ENCODE results near the gene PIP5K1B. TPM values are rescaled to one million over a fixed set of nuclear protein-coding genes. Genes with fewer than 3 reads are reported as not detected.

Gene PIP5K1B
- total RNA-seq, 1 experiment from 2014 or later = 5.2 TPM

DNA sequence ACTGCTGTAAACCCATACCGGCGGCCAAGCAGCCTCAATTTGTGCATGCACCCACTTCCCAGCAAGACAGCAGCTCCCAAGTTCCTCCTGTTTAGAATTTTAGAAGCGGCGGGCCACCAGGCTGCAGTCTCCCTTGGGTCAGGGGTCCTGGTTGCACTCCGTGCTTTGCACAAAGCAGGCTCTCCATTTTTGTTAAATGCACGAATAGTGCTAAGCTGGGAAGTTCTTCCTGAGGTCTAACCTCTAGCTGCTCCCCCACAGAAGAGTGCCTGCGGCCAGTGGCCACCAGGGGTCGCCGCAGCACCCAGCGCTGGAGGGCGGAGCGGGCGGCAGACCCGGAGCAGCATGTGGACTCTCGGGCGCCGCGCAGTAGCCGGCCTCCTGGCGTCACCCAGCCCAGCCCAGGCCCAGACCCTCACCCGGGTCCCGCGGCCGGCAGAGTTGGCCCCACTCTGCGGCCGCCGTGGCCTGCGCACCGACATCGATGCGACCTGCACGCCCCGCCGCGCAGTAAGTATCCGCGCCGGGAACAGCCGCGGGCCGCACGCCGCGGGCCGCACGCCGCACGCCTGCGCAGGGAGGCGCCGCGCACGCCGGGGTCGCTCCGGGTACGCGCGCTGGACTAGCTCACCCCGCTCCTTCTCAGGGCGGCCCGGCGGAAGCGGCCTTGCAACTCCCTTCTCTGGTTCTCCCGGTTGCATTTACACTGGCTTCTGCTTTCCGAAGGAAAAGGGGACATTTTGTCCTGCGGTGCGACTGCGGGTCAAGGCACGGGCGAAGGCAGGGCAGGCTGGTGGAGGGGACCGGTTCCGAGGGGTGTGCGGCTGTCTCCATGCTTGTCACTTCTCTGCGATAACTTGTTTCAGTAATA lies 330.6 kb downstream of the PIP5K1B start, which contains the start of gene FXN (continued):
- TF ChIP-seq, protein P1, sequence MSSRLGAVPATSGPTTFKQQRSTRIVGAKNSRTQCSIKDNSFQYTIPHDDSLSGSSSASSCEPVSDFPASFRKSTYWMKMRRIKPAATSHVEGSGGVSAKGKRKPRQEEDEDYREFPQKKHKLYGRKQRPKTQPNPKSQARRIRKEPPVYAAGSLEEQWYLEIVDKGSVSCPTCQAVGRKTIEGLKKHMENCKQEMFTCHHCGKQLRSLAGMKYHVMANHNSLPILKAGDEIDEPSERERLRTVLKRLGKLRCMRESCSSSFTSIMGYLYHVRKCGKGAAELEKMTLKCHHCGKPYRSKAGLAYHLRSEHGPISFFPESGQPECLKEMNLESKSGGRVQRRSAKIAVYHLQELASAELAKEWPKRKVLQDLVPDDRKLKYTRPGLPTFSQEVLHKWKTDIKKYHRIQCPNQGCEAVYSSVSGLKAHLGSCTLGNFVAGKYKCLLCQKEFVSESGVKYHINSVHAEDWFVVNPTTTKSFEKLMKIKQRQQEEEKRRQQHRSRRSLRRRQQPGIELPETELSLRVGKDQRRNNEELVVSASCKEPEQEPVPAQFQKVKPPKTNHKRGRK (CRISPR knock-in tag; IDR thresholded peaks at IDR 0.05; ENCODE audit: borderline replicate concordance) = no peak
- TF ChIP-seq, protein P2, sequence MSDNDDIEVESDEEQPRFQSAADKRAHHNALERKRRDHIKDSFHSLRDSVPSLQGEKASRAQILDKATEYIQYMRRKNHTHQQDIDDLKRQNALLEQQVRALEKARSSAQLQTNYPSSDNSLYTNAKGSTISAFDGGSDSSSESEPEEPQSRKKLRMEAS (CRISPR knock-in tag; IDR thresholded peaks at IDR 0.05) = peak; percentile 68; the same call in 1 of the 2 replicates
- TF ChIP-seq ZNF219 (CRISPR knock-in tag; IDR thresholded peaks at IDR 0.05; ENCODE audit: borderline replicate concordance) (no peak), TP53 (CRISPR knock-in tag; IDR thresholded peaks at IDR 0.05) (0 out of 2 replicates have a peak, but pooled peaks have one; percentile 60), ZNF138 (CRISPR knock-in tag; conservative IDR thresholded peaks at IDR 0.05) (no peak), FOXJ3 (CRISPR knock-in tag; IDR thresholded peaks at IDR 0.05; ENCODE audit: borderline replicate concordance) (no peak), ZNF317 (CRISPR knock-in tag; IDR thresholded peaks at IDR 0.05; ENCODE audit: borderline replicate concordance, low read depth) (no peak), SMAD3 (CRISPR knock-in tag; IDR thresholded peaks at IDR 0.05; ENCODE audit: borderline replicate concordance) (no peak), MYBL2 (CRISPR knock-in tag; IDR thresholded peaks at IDR 0.05) (0 out of 2 replicates have a peak, but pooled peaks have one; percentile 62), NFYB (CRISPR knock-in tag; conservative IDR thresholded peaks at IDR 0.05; ENCODE audit: low read depth) (no peak), FOXK1 (CRISPR knock-in tag; IDR thresholded peaks at IDR 0.05) (peak; percentile 56), MXD4 (CRISPR knock-in tag; IDR thresholded peaks at IDR 0.05; ENCODE audit: borderline replicate concordance) (peak; percentile 44; the same call in 1 of the 2 replicates), ZNF263 (CRISPR knock-in tag; IDR thresholded peaks at IDR 0.05; ENCODE audit: low read depth) (no peak), SOX15 (CRISPR knock-in tag; IDR thresholded peaks at IDR 0.05) (no peak), NR1H2 (CRISPR knock-in tag; IDR thresholded peaks at IDR 0.05) (no peak), FOXP1 (CRISPR knock-in tag; IDR thresholded peaks at IDR 0.05; ENCODE audit: borderline replicate concordance) (0 out of 2 replicates have a peak, but pooled peaks have one; percentile 67), OVOL2 (CRISPR knock-in tag; IDR thresholded peaks at IDR 0.05; ENCODE audit: borderline replicate concordance) (no peak), IRF2 (CRISPR knock-in tag; IDR thresholded peaks at IDR 0.05; ENCODE audit: borderline replicate concordance, low read depth) (no peak)
- TF ChIP-seq, protein P3, sequence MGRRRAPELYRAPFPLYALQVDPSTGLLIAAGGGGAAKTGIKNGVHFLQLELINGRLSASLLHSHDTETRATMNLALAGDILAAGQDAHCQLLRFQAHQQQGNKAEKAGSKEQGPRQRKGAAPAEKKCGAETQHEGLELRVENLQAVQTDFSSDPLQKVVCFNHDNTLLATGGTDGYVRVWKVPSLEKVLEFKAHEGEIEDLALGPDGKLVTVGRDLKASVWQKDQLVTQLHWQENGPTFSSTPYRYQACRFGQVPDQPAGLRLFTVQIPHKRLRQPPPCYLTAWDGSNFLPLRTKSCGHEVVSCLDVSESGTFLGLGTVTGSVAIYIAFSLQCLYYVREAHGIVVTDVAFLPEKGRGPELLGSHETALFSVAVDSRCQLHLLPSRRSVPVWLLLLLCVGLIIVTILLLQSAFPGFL (CRISPR knock-in tag; IDR thresholded peaks at IDR 0.05; ENCODE audit: borderline replicate concordance) = no peak
- TF ChIP-seq, protein P4, sequence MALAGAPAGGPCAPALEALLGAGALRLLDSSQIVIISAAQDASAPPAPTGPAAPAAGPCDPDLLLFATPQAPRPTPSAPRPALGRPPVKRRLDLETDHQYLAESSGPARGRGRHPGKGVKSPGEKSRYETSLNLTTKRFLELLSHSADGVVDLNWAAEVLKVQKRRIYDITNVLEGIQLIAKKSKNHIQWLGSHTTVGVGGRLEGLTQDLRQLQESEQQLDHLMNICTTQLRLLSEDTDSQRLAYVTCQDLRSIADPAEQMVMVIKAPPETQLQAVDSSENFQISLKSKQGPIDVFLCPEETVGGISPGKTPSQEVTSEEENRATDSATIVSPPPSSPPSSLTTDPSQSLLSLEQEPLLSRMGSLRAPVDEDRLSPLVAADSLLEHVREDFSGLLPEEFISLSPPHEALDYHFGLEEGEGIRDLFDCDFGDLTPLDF (CRISPR knock-in tag; IDR thresholded peaks at IDR 0.05) = 0 out of 2 replicates have a peak, but pooled peaks have one; percentile 78
- TF ChIP-seq, protein P5, sequence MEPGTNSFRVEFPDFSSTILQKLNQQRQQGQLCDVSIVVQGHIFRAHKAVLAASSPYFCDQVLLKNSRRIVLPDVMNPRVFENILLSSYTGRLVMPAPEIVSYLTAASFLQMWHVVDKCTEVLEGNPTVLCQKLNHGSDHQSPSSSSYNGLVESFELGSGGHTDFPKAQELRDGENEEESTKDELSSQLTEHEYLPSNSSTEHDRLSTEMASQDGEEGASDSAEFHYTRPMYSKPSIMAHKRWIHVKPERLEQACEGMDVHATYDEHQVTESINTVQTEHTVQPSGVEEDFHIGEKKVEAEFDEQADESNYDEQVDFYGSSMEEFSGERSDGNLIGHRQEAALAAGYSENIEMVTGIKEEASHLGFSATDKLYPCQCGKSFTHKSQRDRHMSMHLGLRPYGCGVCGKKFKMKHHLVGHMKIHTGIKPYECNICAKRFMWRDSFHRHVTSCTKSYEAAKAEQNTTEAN (CRISPR knock-in tag; IDR thresholded peaks at IDR 0.05) = no peak
- TF ChIP-seq, protein P6, sequence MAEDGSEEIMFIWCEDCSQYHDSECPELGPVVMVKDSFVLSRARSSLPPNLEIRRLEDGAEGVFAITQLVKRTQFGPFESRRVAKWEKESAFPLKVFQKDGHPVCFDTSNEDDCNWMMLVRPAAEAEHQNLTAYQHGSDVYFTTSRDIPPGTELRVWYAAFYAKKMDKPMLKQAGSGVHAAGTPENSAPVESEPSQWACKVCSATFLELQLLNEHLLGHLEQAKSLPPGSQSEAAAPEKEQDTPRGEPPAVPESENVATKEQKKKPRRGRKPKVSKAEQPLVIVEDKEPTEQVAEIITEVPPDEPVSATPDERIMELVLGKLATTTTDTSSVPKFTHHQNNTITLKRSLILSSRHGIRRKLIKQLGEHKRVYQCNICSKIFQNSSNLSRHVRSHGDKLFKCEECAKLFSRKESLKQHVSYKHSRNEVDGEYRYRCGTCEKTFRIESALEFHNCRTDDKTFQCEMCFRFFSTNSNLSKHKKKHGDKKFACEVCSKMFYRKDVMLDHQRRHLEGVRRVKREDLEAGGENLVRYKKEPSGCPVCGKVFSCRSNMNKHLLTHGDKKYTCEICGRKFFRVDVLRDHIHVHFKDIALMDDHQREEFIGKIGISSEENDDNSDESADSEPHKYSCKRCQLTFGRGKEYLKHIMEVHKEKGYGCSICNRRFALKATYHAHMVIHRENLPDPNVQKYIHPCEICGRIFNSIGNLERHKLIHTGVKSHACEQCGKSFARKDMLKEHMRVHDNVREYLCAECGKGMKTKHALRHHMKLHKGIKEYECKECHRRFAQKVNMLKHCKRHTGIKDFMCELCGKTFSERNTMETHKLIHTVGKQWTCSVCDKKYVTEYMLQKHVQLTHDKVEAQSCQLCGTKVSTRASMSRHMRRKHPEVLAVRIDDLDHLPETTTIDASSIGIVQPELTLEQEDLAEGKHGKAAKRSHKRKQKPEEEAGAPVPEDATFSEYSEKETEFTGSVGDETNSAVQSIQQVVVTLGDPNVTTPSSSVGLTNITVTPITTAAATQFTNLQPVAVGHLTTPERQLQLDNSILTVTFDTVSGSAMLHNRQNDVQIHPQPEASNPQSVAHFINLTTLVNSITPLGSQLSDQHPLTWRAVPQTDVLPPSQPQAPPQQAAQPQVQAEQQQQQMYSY (CRISPR knock-in tag; IDR thresholded peaks at IDR 0.05) = no peak
- TF ChIP-seq, protein P7, sequence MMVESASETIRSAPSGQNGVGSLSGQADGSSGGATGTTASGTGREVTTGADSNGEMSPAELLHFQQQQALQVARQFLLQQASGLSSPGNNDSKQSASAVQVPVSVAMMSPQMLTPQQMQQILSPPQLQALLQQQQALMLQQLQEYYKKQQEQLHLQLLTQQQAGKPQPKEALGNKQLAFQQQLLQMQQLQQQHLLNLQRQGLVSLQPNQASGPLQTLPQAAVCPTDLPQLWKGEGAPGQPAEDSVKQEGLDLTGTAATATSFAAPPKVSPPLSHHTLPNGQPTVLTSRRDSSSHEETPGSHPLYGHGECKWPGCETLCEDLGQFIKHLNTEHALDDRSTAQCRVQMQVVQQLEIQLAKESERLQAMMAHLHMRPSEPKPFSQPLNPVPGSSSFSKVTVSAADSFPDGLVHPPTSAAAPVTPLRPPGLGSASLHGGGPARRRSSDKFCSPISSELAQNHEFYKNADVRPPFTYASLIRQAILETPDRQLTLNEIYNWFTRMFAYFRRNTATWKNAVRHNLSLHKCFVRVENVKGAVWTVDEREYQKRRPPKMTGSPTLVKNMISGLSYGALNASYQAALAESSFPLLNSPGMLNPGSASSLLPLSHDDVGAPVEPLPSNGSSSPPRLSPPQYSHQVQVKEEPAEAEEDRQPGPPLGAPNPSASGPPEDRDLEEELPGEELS (CRISPR knock-in tag; IDR thresholded peaks at IDR 0.05) = peak; percentile 47; the same call in 1 of the 2 replicates
- TF ChIP-seq, protein P8, sequence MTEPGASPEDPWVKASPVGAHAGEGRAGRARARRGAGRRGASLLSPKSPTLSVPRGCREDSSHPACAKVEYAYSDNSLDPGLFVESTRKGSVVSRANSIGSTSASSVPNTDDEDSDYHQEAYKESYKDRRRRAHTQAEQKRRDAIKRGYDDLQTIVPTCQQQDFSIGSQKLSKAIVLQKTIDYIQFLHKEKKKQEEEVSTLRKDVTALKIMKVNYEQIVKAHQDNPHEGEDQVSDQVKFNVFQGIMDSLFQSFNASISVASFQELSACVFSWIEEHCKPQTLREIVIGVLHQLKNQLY (CRISPR knock-in tag; IDR thresholded peaks at IDR 0.05) = no peak

Data from WTC11 (cell line).